Activated CD8-positive, alpha-beta memory T cell treated with anti-CD3 and anti-CD28 coated beads for 4 hours (primary cell): ENCODE measurements around the gene SAPCD2.

Experiments
- DNase-seq, 2 donors: peaks; one replicate each; pipeline ENCODE4 v3.0.0-alpha.2; 2020; ENCODE audit warnings: low read depth in 2 of 2

The SAPCD2 gene

GRCh38 chr9:137107312-137107921, 37.1 kb upstream of the SAPCD2 start:
- no peak for DNase-seq

GRCh38 chr9:137106662-137107250, 36.4 kb upstream of the SAPCD2 start:
- no peak for DNase-seq

- DNase-seq, result no peak
Measured at GRCh38 chr9:137105814-137106661, 35.7 kb upstream of the SAPCD2 start.

GRCh38 chr9:137103206-137103999, 33.0 kb upstream of the SAPCD2 start:
- no peak for DNase-seq

GRCh38 chr9:137099231-137099630, 28.9 kb upstream of the SAPCD2 start:
- DNase-seq, result no peak

GRCh38 chr9:137097761-137098462, 27.6 kb upstream of the SAPCD2 start:
- DNase-seq, result no peak

GRCh38 chr9:137096785-137097546, 26.6 kb upstream of the SAPCD2 start:
- no peak for DNase-seq

- peak; percentile 66 to 75 for DNase-seq
Measured at GRCh38 chr9:137095664-137096517, 25.5 kb upstream of the SAPCD2 start.

GRCh38 chr9:137089232-137089947, 19.0 kb upstream of the SAPCD2 start:
- DNase-seq, result no peak

- DNase-seq, result no peak
Measured at GRCh38 chr9:137088121-137088520, 17.8 kb upstream of the SAPCD2 start.

GRCh38 chr9:137087409-137087925, 17.1 kb upstream of the SAPCD2 start:
- no peak for DNase-seq

GRCh38 chr9:137086531-137087408, 16.4 kb upstream of the SAPCD2 start, which contains the start of gene MAN1B1:
MAN1B1 (plus strand) TSS chr9:137086985; CDS start chr9:137087000, 15 bp downstream.
- DNase-seq, result peak; percentile 98 to 99

- no peak for DNase-seq
Measured at GRCh38 chr9:137085920-137086530, 15.7 kb upstream of the SAPCD2 start.

- no peak for DNase-seq
Measured at GRCh38 chr9:137084526-137084925, 14.2 kb upstream of the SAPCD2 start.

- no peak for DNase-seq
Measured at GRCh38 chr9:137083394-137084004, 13.1 kb upstream of the SAPCD2 start.

- DNase-seq, result no peak
Measured at GRCh38 chr9:137082925-137083290, 12.6 kb upstream of the SAPCD2 start.
